ENCODE measurements around the gene CEL. TPM values are rescaled to one million over a fixed set of nuclear protein-coding genes. Genes with fewer than 3 reads are reported as not detected.

CEL gene
- total RNA-seq, 1 experiment from 2014 or later: 3.6 TPM

- Mint-ChIP-seq H3K36me3 (ENCODE audit: insufficient read depth in 1 of 3, low read depth in 3 of 3) (peaks cover 12 to 33% (median 32%) of the 10 kb centered on the region in 3 experiments; a peak in 6 of 7 replicates), H3K4me3 (no peak overlapping the region), H3K9me3 (no peaks in the 10 kb centered on the region), H3K27ac (no peak overlapping the region; a peak in 1 of 7 replicates), H3K4me1 (peaks cover 2 to 15% of the 10 kb centered on the region in 2 experiments; a peak in 2 of 4 replicates), H3K27me3 (ENCODE audit: low read depth) (no peaks in the 10 kb centered on the region)
- no peak overlapping the region for H3K18ac ChIP-seq (ENCODE audit: insufficient read length, low read depth, low read length)
- H3K27me3 ChIP-seq (ENCODE audit: insufficient read depth, low read length): no peaks in the 10 kb centered on the region
- no peaks in the 10 kb centered on the region for H3K79me2 ChIP-seq (ENCODE audit: insufficient read depth, low read length)
- no peak for TF ChIP-seq CTCF (conservative IDR thresholded peaks at IDR 0.05)
- H4K8ac ChIP-seq (replicated peaks; ENCODE audit: insufficient read length, low read depth, low read length): no peak overlapping the region
- H3K23me2 ChIP-seq (ENCODE audit: insufficient read length, low read depth, low read length, poor library complexity, severe bottlenecking): no peaks in the 10 kb centered on the region
- no CpG with 5 or more reads among the region's 19 CpGs for WGBS (ENCODE audit: extremely low coverage, insufficient read length, low lambda C conversion rate)
- H2AK5ac ChIP-seq (ENCODE audit: insufficient read length, low read length): no peak overlapping the region
- no peak overlapping the region; the same call in 1 of the 2 replicates for H3K14ac ChIP-seq (ENCODE audit: insufficient read depth, low read length)
- H4K91ac ChIP-seq (ENCODE audit: insufficient read length, low read depth, low read length): no peak overlapping the region
- no peak overlapping the region for H3K27ac ChIP-seq (ENCODE audit: insufficient read length, low read depth, low read length)
- no peak overlapping the region for H2BK12ac ChIP-seq (ENCODE audit: insufficient read length, low read depth, low read length)
- H2BK5ac ChIP-seq (ENCODE audit: insufficient read length, low read length): no peak overlapping the region
- H2BK120ac ChIP-seq (ENCODE audit: low read depth, low read length, poor library complexity, severe bottlenecking): no peak overlapping the region
- H3K23ac ChIP-seq (ENCODE audit: insufficient read length, low read depth, low read length): no peak overlapping the region
- H3K79me1 ChIP-seq (ENCODE audit: insufficient read depth, low read depth, low read length, poor library complexity, severe bottlenecking): no peaks in the 10 kb centered on the region
- no peak overlapping the region for H2BK20ac ChIP-seq (ENCODE audit: low read depth, low read length, poor library complexity, severe bottlenecking)
- H3T11ph ChIP-seq (ENCODE audit: low read length): no peak overlapping the region
- H3K4me1 ChIP-seq (ENCODE audit: insufficient read depth, low read length): no peaks in the 10 kb centered on the region
- no peak overlapping the region for H4K5ac ChIP-seq (ENCODE audit: insufficient read length, low read depth, low read length)
- H3K9me3 ChIP-seq (ENCODE audit: control insufficient read depth, low read depth, low read length): no peaks in the 10 kb centered on the region
- no peak overlapping the region for H2BK15ac ChIP-seq (ENCODE audit: low read depth, low read length)
- no peak for DNase-seq
- H3K9ac ChIP-seq (ENCODE audit: extremely low read depth, insufficient read length, low read length): no peak overlapping the region
- no peak overlapping the region for H2AFZ ChIP-seq (ENCODE audit: low read length)
- H3K4me2 ChIP-seq (ENCODE audit: insufficient read depth, insufficient read length, low read length): no peak overlapping the region
- no peak overlapping the region for H3K56ac ChIP-seq (ENCODE audit: insufficient read length, low read depth, low read length)
- H4K20me1 ChIP-seq (ENCODE audit: control insufficient read depth, insufficient read depth, insufficient read length): no peaks in the 10 kb centered on the region
- H3K4ac ChIP-seq (ENCODE audit: low read depth, low read length): no peak overlapping the region
Observed at GRCh38 chr9:133108794-133109641, 47.2 kb downstream of the CEL start.
